Gastrocnemius medialis (tissue), 4 donors: Measurements from ENCODE around the gene SRGAP3.

ENCODE experiments used
- POLR2A ChIP-seq, 2 donors: fragments of 450-650 bp; IDR thresholded peaks; one replicate each; pipeline ENCODE4 v1.6.1; 2017; ENCODE audit warnings: antibody characterized with exemption in 2 of 2, mild to moderate bottlenecking in 2 of 2, moderate library complexity in 2 of 2
- TF ChIP-seq, protein P1 (sequence below), 5 experiments: fragments of 450-650 bp in 3 of 5; fragments of 200-600 bp in 2 of 5; sonication (generic) in 2 of 5; IDR thresholded peaks in 4 of 5; conservative IDR thresholded peaks in 1 of 5; 1 replicate in 4 of 5; 2 replicates in 1 of 5; pipeline ENCODE4 v1.5.1; 2016 to 2019; ENCODE audit warnings: antibody characterized with exemption in 5 of 5, mild to moderate bottlenecking in 3 of 5, moderate library complexity in 3 of 5

DNA sequence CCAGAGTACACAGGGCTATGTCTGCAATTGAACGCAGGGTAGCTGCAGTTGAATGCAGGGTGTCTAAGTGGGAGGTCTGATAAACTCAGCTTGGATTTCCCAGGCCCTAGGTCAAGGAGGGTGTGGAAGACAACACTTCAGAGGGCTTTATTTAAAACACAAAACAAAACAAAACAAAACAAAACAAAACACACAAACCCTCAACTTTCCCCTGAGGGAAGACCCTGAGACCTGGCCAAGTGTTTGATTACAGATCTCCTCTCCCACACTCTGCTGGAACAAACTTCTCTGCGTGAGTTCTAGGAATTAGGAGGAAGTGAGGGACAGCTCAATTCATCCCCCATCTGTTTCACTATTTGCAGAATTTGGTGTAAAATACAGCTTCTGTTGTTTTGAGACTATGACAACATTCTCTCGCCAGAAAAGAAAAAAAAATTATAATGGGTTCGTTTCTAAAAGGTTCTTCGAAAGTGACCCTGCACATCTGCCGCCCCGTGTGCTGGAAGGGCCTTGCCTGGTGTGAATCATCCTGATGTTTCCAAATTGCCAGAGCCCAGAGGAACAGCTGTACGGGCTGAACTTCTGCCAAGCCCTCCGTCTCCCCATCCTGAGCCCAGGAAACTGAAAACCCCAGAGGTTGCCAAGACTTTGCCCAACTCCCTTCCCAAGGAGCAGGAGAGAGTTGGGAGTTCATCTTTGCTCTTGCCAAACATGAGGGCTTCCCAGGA lies 212.9 kb downstream of the SRGAP3 start:
- TF ChIP-seq, protein P1, sequence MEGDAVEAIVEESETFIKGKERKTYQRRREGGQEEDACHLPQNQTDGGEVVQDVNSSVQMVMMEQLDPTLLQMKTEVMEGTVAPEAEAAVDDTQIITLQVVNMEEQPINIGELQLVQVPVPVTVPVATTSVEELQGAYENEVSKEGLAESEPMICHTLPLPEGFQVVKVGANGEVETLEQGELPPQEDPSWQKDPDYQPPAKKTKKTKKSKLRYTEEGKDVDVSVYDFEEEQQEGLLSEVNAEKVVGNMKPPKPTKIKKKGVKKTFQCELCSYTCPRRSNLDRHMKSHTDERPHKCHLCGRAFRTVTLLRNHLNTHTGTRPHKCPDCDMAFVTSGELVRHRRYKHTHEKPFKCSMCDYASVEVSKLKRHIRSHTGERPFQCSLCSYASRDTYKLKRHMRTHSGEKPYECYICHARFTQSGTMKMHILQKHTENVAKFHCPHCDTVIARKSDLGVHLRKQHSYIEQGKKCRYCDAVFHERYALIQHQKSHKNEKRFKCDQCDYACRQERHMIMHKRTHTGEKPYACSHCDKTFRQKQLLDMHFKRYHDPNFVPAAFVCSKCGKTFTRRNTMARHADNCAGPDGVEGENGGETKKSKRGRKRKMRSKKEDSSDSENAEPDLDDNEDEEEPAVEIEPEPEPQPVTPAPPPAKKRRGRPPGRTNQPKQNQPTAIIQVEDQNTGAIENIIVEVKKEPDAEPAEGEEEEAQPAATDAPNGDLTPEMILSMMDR (IDR thresholded peaks at IDR 0.05 in 4 of 5, conservative IDR thresholded peaks at IDR 0.05 in 1 of 5), result no peak
- TF ChIP-seq POLR2A (IDR thresholded peaks at IDR 0.05), result no peak
